ENCODE data around the gene CACNA2D3. TPM values are rescaled to one million over a fixed set of nuclear protein-coding genes. Genes with fewer than 3 reads are reported as not detected.

CACNA2D3 gene
- total RNA-seq, 1 experiment from 2014 or later, result not detected

GRCh38 chr3:55069950-55070349 lies 947.6 kb downstream of the CACNA2D3 start:
- H3K9me3 Mint-ChIP-seq (ENCODE audit: unreplicated experiment), result no peaks in the 10 kb centered on the region
- no peaks in the 10 kb centered on the region for H3K4me1 ChIP-seq
- DNase-seq, result no peak
- intact Hi-C loops (cut with micrococcal nuclease; ENCODE audit: unreplicated experiment), result no loop called here
- ChIA-PET POLR2A (no interaction called here), CTCF (no interaction called here)
- no peak overlapping the region for H3K4me3 Mint-ChIP-seq (ENCODE audit: unreplicated experiment)
- TF ChIP-seq CTCF (IDR thresholded peaks at IDR 0.05; ENCODE audit: insufficient read depth in 1 of 2, low read depth in 1 of 2, low read length in 1 of 2, severe bottlenecking in 1 of 2, unreplicated experiment in 1 of 2), result no peak
- H3K9me3 ChIP-seq, result no peaks in the 10 kb centered on the region
- H3K36me3 ChIP-seq (ENCODE audit: control insufficient read depth, insufficient read depth, low read length), result no peaks in the 10 kb centered on the region
- no peak overlapping the region for H3K4me3 ChIP-seq (ENCODE audit: low read depth, low read length)
- no peaks in the 10 kb centered on the region for H3K4me1 Mint-ChIP-seq (ENCODE audit: low read depth, unreplicated experiment)
- no peaks in the 10 kb centered on the region for H3K36me3 Mint-ChIP-seq (ENCODE audit: insufficient read depth, unreplicated experiment)
- H3K27me3 ChIP-seq (replicated peaks; ENCODE audit: control insufficient read depth, insufficient read depth, low read length), result no peaks in the 10 kb centered on the region; the same call in 1 of the 2 replicates
- peaks cover 9% of the 10 kb centered on the region for H3K27me3 Mint-ChIP-seq (ENCODE audit: insufficient read depth, unreplicated experiment)
- H3K27ac Mint-ChIP-seq (ENCODE audit: unreplicated experiment), result no peak overlapping the region
- no TSS peak for BruUV-seq (replicated peaks)

GRCh38 chr3:55074796-55075195 lies 952.4 kb downstream of the CACNA2D3 start:
- POLR2A ChIA-PET, result no interaction called here
- H3K4me3 Mint-ChIP-seq (ENCODE audit: unreplicated experiment), result no peak overlapping the region
- peaks cover 17% of the 10 kb centered on the region for H3K27me3 Mint-ChIP-seq (ENCODE audit: insufficient read depth, unreplicated experiment)

GRCh38 chr3:55075846-55076245 lies 953.5 kb downstream of the CACNA2D3 start:
- H3K9me3 Mint-ChIP-seq (ENCODE audit: unreplicated experiment), result no peaks in the 10 kb centered on the region
- CTCF ChIA-PET, result no interaction called here
- no peak for TF ChIP-seq CTCF (IDR thresholded peaks at IDR 0.05; ENCODE audit: insufficient read depth in 1 of 2, low read depth in 1 of 2, low read length in 1 of 2, severe bottlenecking in 1 of 2, unreplicated experiment in 1 of 2)
- no peak overlapping the region for H3K27ac Mint-ChIP-seq (ENCODE audit: unreplicated experiment)
- no peaks in the 10 kb centered on the region for H3K4me1 ChIP-seq
- H3K4me1 Mint-ChIP-seq (ENCODE audit: low read depth, unreplicated experiment), result no peaks in the 10 kb centered on the region
- no peak for DNase-seq
- H3K9me3 ChIP-seq, result no peaks in the 10 kb centered on the region
- H3K27me3 ChIP-seq (replicated peaks; ENCODE audit: control insufficient read depth, insufficient read depth, low read length), result 0 out of 2 replicates have a peak, but pooled peaks cover 1% of the 10 kb centered on the region
- peaks cover 14% of the 10 kb centered on the region for H3K27me3 Mint-ChIP-seq (ENCODE audit: insufficient read depth, unreplicated experiment)
- no TSS peak for BruUV-seq (replicated peaks)
- POLR2A ChIA-PET, result no interaction called here
- no peak overlapping the region for H3K4me3 Mint-ChIP-seq (ENCODE audit: unreplicated experiment)
- intact Hi-C loops (cut with micrococcal nuclease; ENCODE audit: unreplicated experiment), result no loop called here
- no peak overlapping the region for H3K4me3 ChIP-seq (ENCODE audit: low read depth, low read length)
- H3K36me3 ChIP-seq (ENCODE audit: control insufficient read depth, insufficient read depth, low read length), result no peaks in the 10 kb centered on the region
- H3K36me3 Mint-ChIP-seq (ENCODE audit: insufficient read depth, unreplicated experiment), result no peaks in the 10 kb centered on the region

More at GRCh38 chr3:55074796-55075195, 952.4 kb downstream of the CACNA2D3 start:
- no peaks in the 10 kb centered on the region for H3K4me1 ChIP-seq
- TF ChIP-seq CTCF (IDR thresholded peaks at IDR 0.05; ENCODE audit: insufficient read depth in 1 of 2, low read depth in 1 of 2, low read length in 1 of 2, severe bottlenecking in 1 of 2, unreplicated experiment in 1 of 2), result no peak
- Mint-ChIP-seq H3K36me3 (ENCODE audit: insufficient read depth, unreplicated experiment) (no peaks in the 10 kb centered on the region), H3K27ac (ENCODE audit: unreplicated experiment) (no peak overlapping the region), H3K9me3 (ENCODE audit: unreplicated experiment) (no peaks in the 10 kb centered on the region), H3K4me1 (ENCODE audit: low read depth, unreplicated experiment) (no peaks in the 10 kb centered on the region)
- no peak overlapping the region for H3K4me3 ChIP-seq (ENCODE audit: low read depth, low read length)
- intact Hi-C loops (cut with micrococcal nuclease; ENCODE audit: unreplicated experiment), result no loop called here
- no peaks in the 10 kb centered on the region for H3K36me3 ChIP-seq (ENCODE audit: control insufficient read depth, insufficient read depth, low read length)
- H3K9me3 ChIP-seq, result no peaks in the 10 kb centered on the region
- BruUV-seq (replicated peaks), result no TSS peak
- 0 out of 2 replicates have a peak, but pooled peaks cover 1% of the 10 kb centered on the region for H3K27me3 ChIP-seq (replicated peaks; ENCODE audit: control insufficient read depth, insufficient read depth, low read length)
- no peak for DNase-seq
- CTCF ChIA-PET, result no interaction called here

Data from Caco-2 (cell line).